Astrocyte (in vitro differentiated cells and primary cell): ENCODE results near the gene MYORG.

Source experiments
- CTCF ChIP-seq: IDR thresholded peaks from 2 replicates; pipeline ENCODE4 v1.5.1; 2011; ENCODE audit warnings: low read depth, mild to moderate bottlenecking, inconsistent platforms, low read length, moderate library complexity; ENCODE audit not compliant: insufficient read depth
- EZH2 ChIP-seq: IDR thresholded peaks from 2 replicates; pipeline ENCODE4 v1.6.1; 2012; ENCODE audit warnings: mild to moderate bottlenecking, low read length, inconsistent platforms; ENCODE audit not compliant: insufficient read depth

- TF ChIP-seq CTCF (no peak), EZH2 (no peak)
Measured at GRCh38 chr9:34392511-34392910, 15.8 kb upstream of the MYORG start.
